Natural killer cell (primary cell): ENCODE results near the gene ZNF334. TPM values are rescaled to one million over a fixed set of nuclear protein-coding genes. Genes with fewer than 3 reads are reported as not detected.

Experiments used
- ATAC-seq, 3 donors: fragments of 150-1000 bp in 2 of 3; fragments of 200-7000 bp in 1 of 3; cut with Tn5 transposase; 1 replicate in 1 of 3; 2 replicates in 2 of 3; pipeline ENCODE4 v1.10.0; 2021; ENCODE audit warnings: mild to moderate bottlenecking in 2 of 3, moderate library complexity in 2 of 3
- DNase-seq, 2 donors: peaks; one replicate each; pipeline versions ENCODE4 v3.0.0 to v3.0.0-alpha.2; 2013 to 2021; ENCODE audit warnings: mixed read lengths in 1 of 2
- H3K27ac ChIP-seq: one replicate; pipeline ENCODE4 v1.5.1; 2013; ENCODE audit warnings: mild to moderate bottlenecking, low read length
- H3K27me3 ChIP-seq: one replicate; pipeline ENCODE4 v1.6.1; 2013; ENCODE audit warnings: low read length; ENCODE audit not compliant: control insufficient read depth, insufficient read depth
- H3K36me3 ChIP-seq: one replicate; pipeline ENCODE4 v1.6.1; 2013; ENCODE audit warnings: low read length; ENCODE audit not compliant: control insufficient read depth, insufficient read depth
- H3K4me1 ChIP-seq: one replicate; pipeline ENCODE4 v1.6.1; 2013; ENCODE audit warnings: low read length; ENCODE audit not compliant: control insufficient read depth, insufficient read depth
- H3K4me3 ChIP-seq: one replicate; pipeline ENCODE4 v1.5.1; 2013; ENCODE audit warnings: low read length
- H3K9me3 ChIP-seq: one replicate; pipeline ENCODE4 v1.6.1; 2013; ENCODE audit warnings: low read length; ENCODE audit not compliant: control insufficient read depth, insufficient read depth
- H3K27ac Mint-ChIP-seq, 2 donors: one replicate each; pipeline ENCODE4 v1.8.0; 2022; ENCODE audit warnings: mild to moderate bottlenecking in 2 of 2, mixed read lengths in 2 of 2, moderate library complexity in 1 of 2
- H3K27me3 Mint-ChIP-seq, 2 donors: one replicate each; pipeline ENCODE4 v1.8.0; 2022; ENCODE audit warnings: low read depth in 2 of 2, mixed read lengths in 2 of 2
- H3K36me3 Mint-ChIP-seq: one replicate; pipeline ENCODE4 v1.8.0; 2022; ENCODE audit warnings: mixed read lengths
- H3K4me1 Mint-ChIP-seq, 2 donors: one replicate each; pipeline ENCODE4 v1.8.0; 2022; ENCODE audit warnings: mixed read lengths in 2 of 2
- H3K4me3 Mint-ChIP-seq: one replicate; pipeline ENCODE4 v1.8.0; 2022; ENCODE audit warnings: mild to moderate bottlenecking, moderate library complexity, mixed read lengths
- H3K9me3 Mint-ChIP-seq, 2 donors: one replicate each; pipeline ENCODE4 v1.8.0; 2022; ENCODE audit warnings: mixed read lengths in 2 of 2
- CTCF ChIP-seq: fragments of 200-600 bp; IDR thresholded peaks from one replicate; pipeline ENCODE4 v1.8.0; 2022; ENCODE audit warnings: antibody characterized with exemption
- WGBS: methylation state at CpG from one replicate; pipeline ENCODE4 v1.1.7; 2013; ENCODE audit warnings: missing lambda C conversion rate; ENCODE audit not compliant: insufficient coverage; 5-methylcytosine and 5-hydroxymethylcytosine counted together
- intact Hi-C: fragments of 100-400 bp; cut with micrococcal nuclease; formaldehyde crosslinking; loops from one replicate; pipeline ENCODE4 v1.14.2; 2022
- total RNA-seq, 4 donors: library from RNA; stranded (reverse); fragments of 120-200 nt in 1 of 4; gene quantifications; one replicate each; pipeline versions ENCODE4 v1.2.3 to v1.2.4, GENCODE V29; 2013 to 2022

Gene ZNF334
- total RNA-seq, 3 donors from 2014 or later (not counting 1 experiment from before 2014, with no cell fraction given), result 0.43 to 0.59 (median 0.43) TPM

DNA sequence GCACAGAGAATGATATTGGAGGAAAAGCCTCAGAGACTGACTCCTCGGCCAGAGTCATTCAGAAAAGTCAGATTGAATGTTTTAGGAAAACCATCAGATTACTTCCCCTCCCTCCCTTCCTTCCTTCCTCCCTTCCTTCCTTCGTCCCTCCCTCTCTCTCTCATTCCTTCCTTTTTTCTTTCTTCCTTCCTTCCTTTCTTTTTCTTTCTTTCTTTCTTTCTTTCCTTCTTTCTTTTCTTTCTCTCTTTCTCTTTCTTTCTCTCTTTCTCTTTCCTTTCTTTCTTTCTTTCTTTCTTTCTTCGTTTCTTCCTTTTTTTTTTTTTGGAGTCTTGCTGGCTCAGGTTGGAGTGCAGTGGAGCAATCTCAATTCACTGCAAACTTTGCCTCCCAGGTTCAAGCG is 29.7 kb upstream of the ZNF334 start:
- no peak for TF ChIP-seq CTCF

DNA sequence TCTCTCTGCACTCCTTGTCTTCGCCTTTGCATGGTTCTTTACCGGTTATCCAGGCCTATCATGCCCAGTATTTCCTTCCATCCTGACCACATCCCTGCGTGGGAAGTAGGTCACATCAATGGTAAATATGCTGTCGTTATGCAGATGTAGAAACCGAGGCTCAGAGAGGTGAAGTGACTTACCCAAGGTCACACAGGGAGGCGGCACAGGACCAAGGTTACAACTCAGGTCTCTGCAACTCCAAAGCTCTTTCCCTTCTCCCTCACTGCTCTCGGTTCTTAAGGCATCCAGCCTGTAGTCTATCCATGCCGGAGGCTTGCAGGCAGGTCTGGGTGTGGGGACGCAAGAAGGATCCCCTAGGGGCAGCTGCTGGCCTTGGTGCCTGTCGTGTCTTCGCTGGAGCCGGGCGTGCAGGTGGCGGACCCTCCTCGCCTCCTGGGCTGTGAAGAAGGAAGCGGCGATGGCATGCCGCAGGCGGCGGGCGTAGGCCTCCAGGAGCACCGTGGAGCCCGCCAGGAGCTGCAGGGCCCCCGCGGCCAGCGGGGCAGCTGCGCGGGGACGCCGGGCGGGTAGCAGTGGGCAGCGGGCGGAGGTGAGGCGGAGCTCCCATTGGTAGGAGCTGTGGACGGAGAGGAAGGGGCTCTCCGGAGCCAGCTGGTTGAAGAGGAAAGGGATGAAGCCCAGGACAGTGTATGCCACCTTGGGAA is 28.0 kb upstream of the ZNF334 start:
- 76% methylated on average over 36 of the region's 36 CpGs for WGBS
- H3K27me3 Mint-ChIP-seq, result peaks cover 0 to 3% of the 10 kb centered on the region in 2 donors
- no peak for ATAC-seq

More for the DNA sequence above, 29.7 kb upstream of the ZNF334 start:
- Mint-ChIP-seq H3K9me3 (no peaks in the 10 kb centered on the region), H3K36me3 (no peaks in the 10 kb centered on the region), H3K4me1 (peaks cover 12 to 14% of the 10 kb centered on the region in 2 donors), H3K27ac (no peak overlapping the region), H3K27me3 (peaks cover 0 to 3% of the 10 kb centered on the region in 2 donors), H3K4me3 (no peak overlapping the region)
- no peaks in the 10 kb centered on the region for H3K36me3 ChIP-seq
- no peaks in the 10 kb centered on the region for H3K27me3 ChIP-seq
- ATAC-seq (no peak), DNase-seq (no peak)
- intact Hi-C loops, result no loop called here
- no peak overlapping the region for H3K27ac ChIP-seq
- 94% methylated on average over 4 of the region's 4 CpGs for WGBS
- H3K4me1 ChIP-seq, result peaks cover 25% of the 10 kb centered on the region
- no peak overlapping the region for H3K4me3 ChIP-seq
- H3K9me3 ChIP-seq, result no peaks in the 10 kb centered on the region

DNA sequence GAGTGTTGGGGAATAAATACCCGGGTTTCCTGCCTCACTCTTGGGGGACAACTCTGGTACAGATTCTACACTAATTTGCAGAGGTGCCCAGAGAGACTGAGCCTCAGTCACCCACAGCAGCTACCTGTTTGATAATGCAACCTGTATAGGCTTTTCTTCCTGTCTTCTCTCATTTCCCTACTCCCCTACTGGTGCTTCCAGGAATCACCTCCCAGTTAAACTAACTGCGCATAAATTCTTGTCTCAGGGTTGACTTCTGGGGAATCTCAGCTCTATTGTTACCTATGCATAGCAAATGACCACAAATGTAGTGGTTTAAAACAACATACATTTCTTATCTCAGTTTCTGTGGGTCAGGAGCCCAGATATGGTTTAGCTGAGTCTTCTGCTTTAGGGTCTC is 25.8 kb upstream of the ZNF334 start:
- Mint-ChIP-seq H3K9me3 (no peaks in the 10 kb centered on the region), H3K36me3 (no peaks in the 10 kb centered on the region), H3K4me3 (no peak overlapping the region), H3K27me3 (peaks cover 0 to 3% of the 10 kb centered on the region in 2 donors), H3K27ac (no peak overlapping the region), H3K4me1 (no peaks in the 10 kb centered on the region)
- Histone ChIP-seq H3K27ac (no peak overlapping the region), H3K4me3 (no peak overlapping the region), H3K27me3 (no peaks in the 10 kb centered on the region), H3K4me1 (no peaks in the 10 kb centered on the region), H3K36me3 (no peaks in the 10 kb centered on the region), H3K9me3 (no peaks in the 10 kb centered on the region)
- no peak for TF ChIP-seq CTCF
- no peak for ATAC-seq
- no peak for DNase-seq
- WGBS, result 86% methylated on average over 2 of the region's 2 CpGs
- intact Hi-C loops, result no loop called here

More for the DNA sequence above, 28.0 kb upstream of the ZNF334 start:
- Histone ChIP-seq H3K27ac (no peak overlapping the region), H3K36me3 (no peaks in the 10 kb centered on the region), H3K9me3 (no peaks in the 10 kb centered on the region), H3K4me1 (peaks cover 16% of the 10 kb centered on the region), H3K4me3 (no peak overlapping the region), H3K27me3 (no peaks in the 10 kb centered on the region)
- Mint-ChIP-seq H3K36me3 (no peaks in the 10 kb centered on the region), H3K27ac (no peak overlapping the region), H3K9me3 (no peaks in the 10 kb centered on the region), H3K4me1 (peaks cover 12 to 14% of the 10 kb centered on the region in 2 donors), H3K4me3 (no peak overlapping the region)
- TF ChIP-seq CTCF, result no peak
- no peak for DNase-seq
- intact Hi-C loops, result no loop called here

DNA sequence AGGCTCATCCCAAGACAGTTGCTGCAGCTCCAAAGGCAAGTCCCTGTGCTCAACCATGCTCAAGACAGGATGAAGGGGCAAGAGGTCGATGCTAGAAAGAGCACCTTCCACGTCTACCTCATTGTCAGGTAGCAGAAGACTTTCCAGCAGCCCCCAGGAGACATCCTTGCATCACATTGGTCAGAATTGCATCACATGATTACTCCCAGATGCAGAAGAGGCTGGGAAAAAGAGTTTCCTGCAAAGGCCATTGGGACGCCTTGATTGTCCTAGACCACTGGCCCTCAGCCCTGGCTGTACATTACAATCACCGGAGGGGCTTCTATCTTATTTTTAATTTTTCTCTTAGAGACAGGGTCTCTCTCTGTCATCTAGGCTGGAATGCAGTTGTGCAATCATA is 17.3 kb upstream of the ZNF334 start:
- TF ChIP-seq CTCF, result no peak
- DNase-seq, result no peak
- H3K36me3 ChIP-seq, result no peaks in the 10 kb centered on the region
- no peaks in the 10 kb centered on the region for H3K27me3 ChIP-seq
- 80% methylated on average over 4 of the region's 4 CpGs for WGBS
- Mint-ChIP-seq H3K4me1 (no peaks in the 10 kb centered on the region), H3K36me3 (no peaks in the 10 kb centered on the region), H3K27me3 (peaks cover 8 to 19% of the 10 kb centered on the region in 2 donors), H3K27ac (no peak overlapping the region), H3K4me3 (no peak overlapping the region), H3K9me3 (no peaks in the 10 kb centered on the region)
- intact Hi-C loops, result no loop called here
- ATAC-seq, result no peak
- H3K27ac ChIP-seq, result no peak overlapping the region
- no peaks in the 10 kb centered on the region for H3K9me3 ChIP-seq
- no peak overlapping the region for H3K4me3 ChIP-seq
- H3K4me1 ChIP-seq, result no peaks in the 10 kb centered on the region
